ENCODE data around the gene SNAP25.

GRCh38 chr20:10304471-10305046, 85.9 kb downstream of the SNAP25 start:
- no peak for TF ChIP-seq CTCF (IDR thresholded peaks at IDR 0.05)
- no peak for TF ChIP-seq POLR2A (IDR thresholded peaks at IDR 0.05)
- no peak for TF ChIP-seq EP300 (IDR thresholded peaks at IDR 0.05)
